Gastroesophageal sphincter (tissue), 4 donors: ENCODE measurements around the gene MED26. TPM values are rescaled to one million over a fixed set of nuclear protein-coding genes. Genes with fewer than 3 reads are reported as not detected.

ENCODE experiments used
- ATAC-seq: fragments of 150-250 bp; one replicate; pipeline ENCODE4 v1.9.1; 2016; ENCODE audit warnings: mild to moderate bottlenecking, moderate library complexity
- H3K27ac ChIP-seq, 4 donors: fragments of 200-600 bp; sonication (generic) in 3 of 4; 1 replicate in 3 of 4; 2 replicates in 1 of 4; pipeline ENCODE4 v1.5.1; 2016 to 2019
- H3K27me3 ChIP-seq: fragments of 200-600 bp; sonication (generic); one replicate; pipeline ENCODE4 v1.5.1; 2019
- H3K36me3 ChIP-seq, 2 donors: fragments of 200-600 bp; sonication (generic); one replicate each; pipeline ENCODE4 v1.5.1; 2019; ENCODE audit warnings: control low read depth in 1 of 2
- H3K4me1 ChIP-seq, 3 donors: fragments of 200-600 bp; sonication (generic); 1 replicate in 2 of 3; 2 replicates in 1 of 3; pipeline ENCODE4 v1.5.1; 2016 to 2019; ENCODE audit warnings: control low read depth in 2 of 3
- H3K4me3 ChIP-seq, 2 donors: fragments of 200-600 bp; sonication (generic); one replicate each; pipeline ENCODE4 v1.5.1; 2019; ENCODE audit warnings: mild to moderate bottlenecking in 1 of 2, moderate library complexity in 1 of 2
- H3K9me3 ChIP-seq, 3 donors: fragments of 200-600 bp; sonication (generic); one replicate each; pipeline ENCODE4 v1.5.1; 2017 to 2019; ENCODE audit warnings: control low read depth in 2 of 3
- CTCF ChIP-seq, 4 experiments: fragments of 200-600 bp in 2 of 4; fragments of 450-650 bp in 2 of 4; sonication (generic) in 1 of 4; IDR thresholded peaks; one replicate each; pipeline ENCODE4 v1.5.1; 2017 to 2019; ENCODE audit warnings: antibody characterized with exemption in 4 of 4, mild to moderate bottlenecking in 2 of 4, moderate library complexity in 2 of 4
- EP300 ChIP-seq: sonication (generic); formaldehyde crosslinking; IDR thresholded peaks from one replicate; pipeline ENCODE4 v1.6.1; 2017; ENCODE audit warnings: antibody characterized with exemption, mild to moderate bottlenecking
- POLR2A ChIP-seq, 2 donors: fragments of 450-650 bp; IDR thresholded peaks; one replicate each; pipeline ENCODE4 v1.6.1; 2017; ENCODE audit warnings: antibody characterized with exemption in 2 of 2, mild to moderate bottlenecking in 2 of 2, moderate library complexity in 1 of 2
- POLR2AphosphoS5 ChIP-seq: sonication (generic); formaldehyde crosslinking; IDR thresholded peaks from one replicate; pipeline ENCODE4 v1.6.1; 2017; ENCODE audit warnings: antibody characterized with exemption
- WGBS, 2 donors: methylation state at CpG; one replicate each; pipeline ENCODE4 v1.1.5; 2018; ENCODE audit warnings: low coverage in 1 of 2; 5-methylcytosine and 5-hydroxymethylcytosine counted together
- total RNA-seq, 4 donors: library from RNA; depleted of rRNA; stranded (reverse); fragments of >200 nt; gene quantifications; one replicate each; pipeline ENCODE4 v1.1.0, GENCODE V29; 2016

The MED26 gene
- total RNA-seq, 4 donors from 2014 or later = 5.8 to 10.5 (median 8.3) TPM

- H3K4me3 ChIP-seq = no peak overlapping the region
- H3K36me3 ChIP-seq = no peaks in the 10 kb centered on the region
- H3K27ac ChIP-seq = no peak overlapping the region
- H3K4me1 ChIP-seq = peaks cover 0 to 84% (median 14%) of the 10 kb centered on the region in 3 donors
- no peaks in the 10 kb centered on the region for H3K9me3 ChIP-seq
- H3K27me3 ChIP-seq = no peaks in the 10 kb centered on the region
- ATAC-seq = no peak
- WGBS, 2 donors = 88 to 98% methylated on average over 3 to 6 of the region's 7 CpGs
- TF ChIP-seq EP300 (no peak), CTCF (IDR thresholded peaks at IDR 0.05) (no peak), POLR2AphosphoS5 (no peak), POLR2A (IDR thresholded peaks at IDR 0.05) (no peak)
Observed at GRCh38 chr19:16618248-16618647, 9.8 kb downstream of the MED26 start.

- H3K27ac ChIP-seq = no peak overlapping the region
- H3K27me3 ChIP-seq = no peaks in the 10 kb centered on the region
- H3K4me3 ChIP-seq = no peak overlapping the region
- peaks cover 0 to 76% (median 14%) of the 10 kb centered on the region in 3 donors for H3K4me1 ChIP-seq
- H3K9me3 ChIP-seq = no peaks in the 10 kb centered on the region
- H3K36me3 ChIP-seq = no peaks in the 10 kb centered on the region
- ATAC-seq = no peak
- 20 to 40% methylated on average over 1 of the region's 1 CpG for WGBS, 2 donors
- TF ChIP-seq POLR2AphosphoS5 (no peak), EP300 (no peak), POLR2A (IDR thresholded peaks at IDR 0.05) (no peak), CTCF (IDR thresholded peaks at IDR 0.05) (no peak)
Observed at GRCh38 chr19:16615808-16616207, 12.2 kb downstream of the MED26 start.

- no peak for TF ChIP-seq CTCF (IDR thresholded peaks at IDR 0.05)
- no peak for TF ChIP-seq POLR2AphosphoS5
- TF ChIP-seq POLR2A (IDR thresholded peaks at IDR 0.05) = no peak
- no peak for TF ChIP-seq EP300
Observed at GRCh38 chr19:16614941-16615340, 13.1 kb downstream of the MED26 start.

GRCh38 chr19:16613841-16614240, 14.2 kb downstream of the MED26 start:
- no peak for ATAC-seq
- H3K27ac ChIP-seq = no peak overlapping the region

More at GRCh38 chr19:16614941-16615340, 13.1 kb downstream of the MED26 start:
- Histone ChIP-seq H3K9me3 (no peaks in the 10 kb centered on the region), H3K4me3 (no peak overlapping the region), H3K36me3 (no peaks in the 10 kb centered on the region), H3K27ac (no peak overlapping the region), H3K27me3 (no peaks in the 10 kb centered on the region), H3K4me1 (peaks cover 0 to 68% (median 12%) of the 10 kb centered on the region in 3 donors)
- 30 to 48% methylated on average over 2 of the region's 2 CpGs for WGBS, 2 donors
- ATAC-seq = no peak

More at GRCh38 chr19:16613841-16614240, 14.2 kb downstream of the MED26 start:
- no peaks in the 10 kb centered on the region for H3K9me3 ChIP-seq
- no peak overlapping the region for H3K4me3 ChIP-seq
- 100% methylated on average over 1 of the region's 2 CpGs; no CpG with 5 or more reads in 1 of the 2 donors for WGBS, 2 donors
- peaks cover 0 to 64% (median 2%) of the 10 kb centered on the region in 3 donors for H3K4me1 ChIP-seq
- H3K27me3 ChIP-seq = no peaks in the 10 kb centered on the region
- TF ChIP-seq EP300 (no peak), CTCF (IDR thresholded peaks at IDR 0.05) (no peak), POLR2AphosphoS5 (no peak), POLR2A (IDR thresholded peaks at IDR 0.05) (no peak)
- H3K36me3 ChIP-seq = no peaks in the 10 kb centered on the region
